Neuronal stem cell (in vitro differentiated cells): ENCODE results near the gene ZNF829.

Experiments
- DNase-seq: peaks from one replicate; pipeline ENCODE4 v3.0.0-alpha.2; 2013; ENCODE audit warnings: low spot score
- H2AFZ ChIP-seq: one replicate; pipeline ENCODE4 v1.6.1; 2013; ENCODE audit warnings: mild to moderate bottlenecking, low read length, inconsistent platforms
- H2AK5ac ChIP-seq: 2 replicates; pipeline ENCODE4 v1.6.1; 2013; ENCODE audit warnings: low read depth, mild to moderate bottlenecking, inconsistent platforms, low read length, moderate library complexity, mixed read lengths
- H2BK120ac ChIP-seq: 2 replicates; pipeline ENCODE4 v1.6.1; 2013; ENCODE audit warnings: low read depth, mild to moderate bottlenecking, inconsistent platforms, low read length, moderate library complexity, mixed read lengths
- H2BK12ac ChIP-seq: one replicate; pipeline ENCODE4 v1.6.1; 2013; ENCODE audit warnings: low read length, inconsistent platforms
- H2BK15ac ChIP-seq: 2 replicates; pipeline ENCODE4 v1.6.1; 2013; ENCODE audit warnings: mild to moderate bottlenecking, low read length, inconsistent platforms, mixed read lengths
- H2BK5ac ChIP-seq: one replicate; pipeline ENCODE4 v1.6.1; 2013; ENCODE audit warnings: inconsistent platforms, mild to moderate bottlenecking, low read length, moderate library complexity
- H3K14ac ChIP-seq: one replicate; pipeline ENCODE4 v1.6.1; 2013; ENCODE audit warnings: low read length, inconsistent platforms
- H3K18ac ChIP-seq: 2 replicates; pipeline ENCODE4 v1.6.1; 2013; ENCODE audit warnings: low read length, inconsistent platforms
- H3K23ac ChIP-seq: 2 replicates; pipeline ENCODE4 v1.6.1; 2013; ENCODE audit warnings: low read depth, mild to moderate bottlenecking, mixed read lengths, low read length, inconsistent platforms; ENCODE audit not compliant: poor library complexity
- H3K27ac ChIP-seq: replicated peaks from 3 replicates; pipeline ENCODE4 v1.5.1; 2013; ENCODE audit warnings: low read length, inconsistent platforms
- H3K27me3 ChIP-seq, 3 experiments: 2 replicates each; pipeline ENCODE4 v1.6.1; 2013; ENCODE audit warnings: low read length in 3 of 3, mild to moderate bottlenecking in 2 of 3, inconsistent platforms in 1 of 3, low read depth in 1 of 3, mixed read lengths in 1 of 3, moderate library complexity in 1 of 3; ENCODE audit not compliant: control insufficient read depth in 3 of 3, insufficient read depth in 3 of 3
- H3K36me3 ChIP-seq, 2 donors: replicated peaks in 1 of 2; 2 replicates each; pipeline ENCODE4 v1.6.1; 2013; ENCODE audit warnings: low read length in 2 of 2; ENCODE audit not compliant: control insufficient read depth in 2 of 2, insufficient read depth in 2 of 2
- H3K4ac ChIP-seq: 2 replicates; pipeline ENCODE4 v1.6.1; 2013; ENCODE audit warnings: inconsistent platforms, mild to moderate bottlenecking, low read length, moderate library complexity
- H3K4me1 ChIP-seq, 2 donors: 1 replicate in 1 of 2; 2 replicates in 1 of 2; pipeline ENCODE4 v1.6.1; 2013; ENCODE audit warnings: low read length in 2 of 2, low read depth in 1 of 2; ENCODE audit not compliant: control insufficient read depth in 2 of 2, insufficient read depth in 1 of 2
- H3K4me2 ChIP-seq: one replicate; pipeline ENCODE4 v1.6.1; 2013; ENCODE audit warnings: mild to moderate bottlenecking, low read length, inconsistent platforms; ENCODE audit not compliant: insufficient read depth, poor library complexity, severe bottlenecking
- H3K4me3 ChIP-seq, 2 donors: 2 replicates each; pipeline ENCODE4 v1.5.1; 2013; ENCODE audit warnings: low read length in 2 of 2, mild to moderate bottlenecking in 2 of 2, inconsistent platforms in 1 of 2, moderate library complexity in 1 of 2
- H3K79me1 ChIP-seq: one replicate; pipeline ENCODE4 v1.6.1; 2013; ENCODE audit warnings: low read depth, mild to moderate bottlenecking, inconsistent platforms, low read length, moderate library complexity
- H3K9ac ChIP-seq: one replicate; pipeline ENCODE4 v1.6.1; 2013; ENCODE audit warnings: mild to moderate bottlenecking, low read depth, low read length, inconsistent platforms; ENCODE audit not compliant: poor library complexity
- H3K9me3 ChIP-seq, 2 donors: replicated peaks in 1 of 2; 2 replicates each; pipeline versions ENCODE3 to v1.6.1; 2013; ENCODE audit warnings: low read length in 2 of 2, mild to moderate bottlenecking in 2 of 2, inconsistent platforms in 1 of 2, low read depth in 1 of 2, mixed read lengths in 1 of 2, moderate library complexity in 1 of 2; ENCODE audit not compliant: control insufficient read depth in 2 of 2, insufficient read depth in 1 of 2
- H4K8ac ChIP-seq: one replicate; pipeline ENCODE4 v1.6.1; 2013; ENCODE audit warnings: low read depth, mild to moderate bottlenecking, inconsistent platforms, low read length, moderate library complexity
- H4K91ac ChIP-seq: one replicate; pipeline ENCODE4 v1.6.1; 2013; ENCODE audit warnings: low read length, low read depth, mild to moderate bottlenecking, inconsistent platforms; ENCODE audit not compliant: poor library complexity
- WGBS, 2 donors: extraction: QIAGEN DNeasy Blood & Tissue Kit; methylation state at CpG; one replicate each; pipeline ENCODE4 v1.1.7; 2013; ENCODE audit warnings: missing lambda C conversion rate in 2 of 2, mixed read lengths in 1 of 2; ENCODE audit not compliant: insufficient read length in 2 of 2, insufficient replicate concordance in 1 of 2; ENCODE audit errors: extremely low coverage in 2 of 2; 5-methylcytosine and 5-hydroxymethylcytosine counted together

ZNF829 gene

GRCh38 chr19:36851898-36852297 lies 64.2 kb downstream of the ZNF829 start:
- H3K4me1 ChIP-seq, result no peaks in the 10 kb centered on the region
- peak overlapping the region in 1 of 2 donors; percentile 73 for H3K4me3 ChIP-seq
- no peaks in the 10 kb centered on the region for H3K27me3 ChIP-seq
- no peak overlapping the region for H4K8ac ChIP-seq
- H3K14ac ChIP-seq, result no peak overlapping the region
- H3K18ac ChIP-seq, result no peak overlapping the region
- H3K27ac ChIP-seq, result no peak overlapping the region
- H3K23ac ChIP-seq, result no peak overlapping the region
- H2BK12ac ChIP-seq, result no peak overlapping the region
- WGBS, 2 donors, result no CpG with 5 or more reads among the region's 3 CpGs
- no peak overlapping the region for H3K9ac ChIP-seq
- peaks cover 8 to 58% of the 10 kb centered on the region in 2 donors for H3K9me3 ChIP-seq
- no peak overlapping the region for H2BK15ac ChIP-seq
- H3K79me1 ChIP-seq, result peaks cover 8% of the 10 kb centered on the region
- no peak overlapping the region for H2AFZ ChIP-seq
- no peak overlapping the region for H2BK120ac ChIP-seq
- H3K4me2 ChIP-seq, result peak overlapping the region; percentile 79
- no peak overlapping the region for H4K91ac ChIP-seq
- no peak for DNase-seq
- no peak overlapping the region for H2BK5ac ChIP-seq
- no peak overlapping the region for H3K4ac ChIP-seq
- no peak overlapping the region for H2AK5ac ChIP-seq
- peaks cover 3 to 58% of the 10 kb centered on the region in 2 donors for H3K36me3 ChIP-seq

- DNase-seq, result peak; percentile 95
- Histone ChIP-seq H2AK5ac (peak within 1 kb of the TSS; percentile 33), H2BK120ac (peak within 1 kb of the TSS; percentile 67), H3K18ac (peak within 1 kb of the TSS; percentile 100), H3K23ac (peak within 1 kb of the TSS; percentile 70), H2BK5ac (peak within 1 kb of the TSS; percentile 83), H3K4ac (no peak within 1 kb of the TSS), H3K27ac (no peak within 1 kb of the TSS), H3K9ac (peak within 1 kb of the TSS; percentile 99), H3K14ac (peak within 1 kb of the TSS; percentile 97), H4K8ac (peak within 1 kb of the TSS; percentile 74), H3K4me1 (no peaks in the 10 kb centered on the region), H2BK12ac (no peak within 1 kb of the TSS), H4K91ac (peak within 1 kb of the TSS; percentile 75), H2BK15ac (peak within 1 kb of the TSS; percentile 73), H3K9me3 (peaks cover 7 to 57% of the 10 kb centered on the region in 2 donors), H3K4me2 (peak within 1 kb of the TSS; percentile 85), H3K4me3 (peak within 1 kb of the TSS; percentile 73 to 100), H3K79me1 (peaks cover 8% of the 10 kb centered on the region), H3K27me3 (no peaks in the 10 kb centered on the region), H2AFZ (peak within 1 kb of the TSS; percentile 91), H3K36me3 (peaks cover 1 to 55% of the 10 kb centered on the region in 2 donors)
- WGBS, 2 donors, result no CpG with 5 or more reads among the region's 43 CpGs
These were observed 65.3 kb downstream of the ZNF829 start, which contains the start of gene ZNF345 for GRCh38 chr19:36850559-36851442. TSS of gene ZNF345 (plus strand) at chr19:36850876. CDS start at chr19:36876831, 25,955 bp downstream.

GRCh38 chr19:36849701-36850558 lies 66.2 kb downstream of the ZNF829 start:
- WGBS, 2 donors, result no CpG with 5 or more reads among the region's 36 CpGs
- H3K79me1 ChIP-seq, result peaks cover 8% of the 10 kb centered on the region
- peak overlapping the region; percentile 74 for H4K8ac ChIP-seq
- peak overlapping the region; percentile 91 for H2AFZ ChIP-seq
- peak; percentile 86 for DNase-seq
- H2BK120ac ChIP-seq, result no peak overlapping the region
- peak overlapping the region; percentile 89 for H3K18ac ChIP-seq
- H3K4me3 ChIP-seq, result peak overlapping the region; percentile 73 to 100
- no peak overlapping the region for H3K4ac ChIP-seq
- H3K27ac ChIP-seq, result no peak overlapping the region
- H4K91ac ChIP-seq, result no peak overlapping the region
- peaks cover 4 to 59% of the 10 kb centered on the region in 2 donors for H3K9me3 ChIP-seq
- no peaks in the 10 kb centered on the region for H3K4me1 ChIP-seq
- H2AK5ac ChIP-seq, result no peak overlapping the region
- no peaks in the 10 kb centered on the region for H3K27me3 ChIP-seq
- peak overlapping the region; percentile 85 for H3K4me2 ChIP-seq
- peak overlapping the region; percentile 89 for H3K9ac ChIP-seq
- H2BK12ac ChIP-seq, result no peak overlapping the region
- peak overlapping the region; percentile 83 for H2BK5ac ChIP-seq
- no peak overlapping the region for H2BK15ac ChIP-seq
- H3K14ac ChIP-seq, result peak overlapping the region; percentile 28
- peaks cover 0 to 49% of the 10 kb centered on the region in 2 donors for H3K36me3 ChIP-seq
- H3K23ac ChIP-seq, result peak overlapping the region; percentile 70
